GM12873 (cell line): ENCODE data around the gene LAMB1.

Experiments used
- CTCF ChIP-seq: IDR thresholded peaks from 2 replicates; pipeline ENCODE4 v1.5.1; 2012; ENCODE audit warnings: low read depth, mild to moderate bottlenecking, moderate library complexity, low read length, control low read depth; ENCODE audit not compliant: insufficient read depth; ENCODE audit errors: missing control alignments

Gene LAMB1

GRCh38 chr7:108044345-108044744, 41.4 kb upstream of the LAMB1 start:
- TF ChIP-seq CTCF: no peak

- TF ChIP-seq CTCF: no peak
These were observed 36.0 kb upstream of the LAMB1 start for GRCh38 chr7:108038986-108039385.

- no peak for TF ChIP-seq CTCF
These were observed 34.8 kb upstream of the LAMB1 start for GRCh38 chr7:108037741-108038140.

GRCh38 chr7:108037140-108037539, 34.2 kb upstream of the LAMB1 start:
- no peak for TF ChIP-seq CTCF

GRCh38 chr7:108034586-108034985, 31.6 kb upstream of the LAMB1 start:
- TF ChIP-seq CTCF: no peak

GRCh38 chr7:108033776-108034497, 31.0 kb upstream of the LAMB1 start:
- TF ChIP-seq CTCF: no peak

GRCh38 chr7:108030516-108030915, 27.6 kb upstream of the LAMB1 start:
- no peak for TF ChIP-seq CTCF
